Measurements from ENCODE around the gene AP5Z1.

AP5Z1 gene

DNA sequence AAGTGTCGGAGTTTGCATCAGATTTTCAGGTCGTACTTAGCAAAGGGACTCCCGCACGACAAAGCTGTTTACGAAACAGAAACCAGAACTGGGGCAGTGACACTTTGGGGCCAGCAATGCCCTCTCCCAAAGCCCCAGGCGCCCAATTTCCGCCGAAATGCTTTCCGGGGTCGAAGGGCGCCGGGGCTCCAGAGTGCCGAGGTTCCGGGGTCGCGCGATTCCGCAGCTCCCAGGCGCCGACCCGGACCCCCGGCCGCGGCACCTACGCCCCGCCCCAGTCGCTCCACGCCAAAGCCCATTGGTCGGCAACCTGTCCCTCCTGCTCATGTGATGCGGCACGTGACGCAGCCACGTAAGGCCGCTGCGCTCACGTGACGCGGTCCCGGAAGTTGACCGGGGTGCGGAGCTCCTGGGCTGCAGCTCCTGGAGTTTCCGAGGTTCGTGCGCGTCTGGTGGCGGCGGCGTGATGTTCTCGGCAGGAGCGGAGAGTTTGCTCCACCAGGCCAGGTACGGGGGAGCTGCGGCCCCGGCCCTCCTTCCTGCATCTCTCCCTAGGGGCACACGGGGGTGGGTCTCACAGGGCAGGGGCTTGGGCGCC is at the start of gene AP5Z1:
TSS of gene AP5Z1 (plus strand) at position 374 of the 598 bp plus-strand sequence. CDS start at position 467, 93 bp downstream.
- DNase-seq = peak; percentile 70

- DNase-seq = no peak
These were observed 49.5 kb upstream of the AP5Z1 start for GRCh38 chr7:4725850-4726450.

GRCh38 chr7:4726566-4726965 is 48.9 kb upstream of the AP5Z1 start:
- no peak for DNase-seq

DNA sequence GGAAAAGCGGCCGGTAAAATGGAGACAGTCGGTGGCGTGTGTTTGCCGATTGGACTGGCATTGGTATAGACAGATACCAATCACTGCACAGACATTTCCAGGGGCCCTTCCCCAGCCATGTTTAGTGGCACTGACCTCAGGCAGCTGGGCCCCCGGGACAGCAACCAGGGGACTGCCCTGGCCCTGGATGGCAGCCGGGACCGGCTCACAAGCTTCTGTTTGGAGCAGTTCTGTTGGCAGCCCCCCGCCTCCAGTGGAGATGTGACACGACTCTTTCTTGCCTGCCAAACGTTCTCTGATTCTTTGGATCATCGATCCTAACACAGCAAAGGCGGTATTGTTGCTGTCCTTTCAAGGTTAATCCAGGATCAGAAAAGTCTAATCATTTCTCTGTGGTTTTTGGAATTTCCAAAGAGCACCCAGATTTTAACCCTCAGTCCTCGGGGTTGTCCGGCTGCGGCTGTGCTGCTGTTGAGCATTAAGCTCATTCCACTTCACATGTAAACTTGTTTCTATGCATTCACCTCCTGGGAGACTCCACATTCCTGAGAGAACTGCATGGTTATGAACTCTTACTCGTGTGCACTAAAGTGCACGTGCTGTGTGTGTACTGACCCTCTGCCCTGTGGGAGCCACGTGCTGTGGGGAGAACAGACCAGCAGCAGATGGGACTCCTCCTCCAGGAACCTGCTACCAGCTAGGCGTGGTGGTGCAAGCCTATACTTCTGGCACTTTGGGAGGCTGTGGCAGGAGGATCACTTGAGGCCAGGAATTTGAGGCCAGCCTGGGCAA is 47.3 kb upstream of the AP5Z1 start:
- DNase-seq = no peak

DNA sequence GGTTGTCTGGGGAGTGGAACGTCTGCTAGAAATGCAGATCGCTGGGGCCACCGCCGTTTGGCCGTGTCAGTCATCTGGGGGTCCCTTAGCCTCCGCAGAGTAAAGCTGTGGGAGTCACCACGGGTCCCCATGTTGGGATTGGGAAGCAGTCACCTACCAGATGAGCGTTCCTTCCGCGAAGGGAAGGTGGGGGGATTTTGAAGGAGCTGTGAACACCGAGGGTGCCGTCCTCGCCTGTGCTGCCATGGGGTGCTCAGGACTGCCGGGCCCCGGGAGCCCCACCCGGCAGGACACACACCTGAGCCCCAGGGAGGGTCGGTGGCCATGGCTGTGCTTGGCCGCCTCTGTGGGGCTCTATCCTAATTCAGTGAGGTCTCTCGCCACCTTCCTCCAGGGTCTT is 46.2 kb upstream of the AP5Z1 start:
- DNase-seq = no peak

DNA sequence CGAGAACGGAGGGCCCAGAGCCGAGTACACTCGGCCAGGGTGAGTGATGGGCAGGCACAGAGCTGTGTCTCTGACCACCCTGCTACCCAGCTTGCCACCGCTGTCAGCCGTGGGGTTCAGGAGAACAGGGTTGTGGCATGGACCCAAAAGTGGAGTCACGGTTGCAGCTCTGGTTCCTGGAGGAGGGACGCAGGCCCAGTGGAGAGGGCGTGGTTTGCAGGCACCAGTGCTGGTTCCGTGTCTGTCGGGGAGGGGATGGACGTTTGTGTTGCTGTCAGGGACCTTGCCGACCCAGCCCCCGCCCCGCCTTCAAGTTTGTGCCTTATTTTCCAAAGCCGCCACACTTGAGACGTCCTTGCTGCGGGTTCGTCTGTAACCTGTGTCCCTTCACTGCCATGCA is 45.1 kb upstream of the AP5Z1 start:
- no peak for DNase-seq

DNA sequence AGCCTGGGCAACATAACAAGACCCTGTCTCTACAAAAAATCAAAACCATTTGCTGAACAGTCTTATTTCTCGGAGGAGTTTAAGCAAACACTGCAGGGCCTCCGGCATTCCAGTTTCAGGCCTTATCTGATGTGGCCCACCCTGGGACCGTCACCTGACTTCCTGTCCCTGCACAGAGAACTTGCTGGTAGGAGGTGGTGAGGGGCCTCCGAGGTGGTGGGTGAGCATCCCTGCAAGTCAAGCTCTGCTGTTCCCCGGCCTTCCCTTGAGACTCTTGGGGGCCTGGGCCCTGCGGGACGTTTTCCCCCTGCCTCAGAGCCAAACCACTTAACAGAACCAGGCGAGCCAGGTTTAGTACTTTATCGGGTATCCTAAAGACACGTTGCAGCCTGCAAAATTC is 44.5 kb upstream of the AP5Z1 start:
- no peak for DNase-seq

GRCh38 chr7:4731803-4732202 is 43.6 kb upstream of the AP5Z1 start:
- DNase-seq = no peak

DNA sequence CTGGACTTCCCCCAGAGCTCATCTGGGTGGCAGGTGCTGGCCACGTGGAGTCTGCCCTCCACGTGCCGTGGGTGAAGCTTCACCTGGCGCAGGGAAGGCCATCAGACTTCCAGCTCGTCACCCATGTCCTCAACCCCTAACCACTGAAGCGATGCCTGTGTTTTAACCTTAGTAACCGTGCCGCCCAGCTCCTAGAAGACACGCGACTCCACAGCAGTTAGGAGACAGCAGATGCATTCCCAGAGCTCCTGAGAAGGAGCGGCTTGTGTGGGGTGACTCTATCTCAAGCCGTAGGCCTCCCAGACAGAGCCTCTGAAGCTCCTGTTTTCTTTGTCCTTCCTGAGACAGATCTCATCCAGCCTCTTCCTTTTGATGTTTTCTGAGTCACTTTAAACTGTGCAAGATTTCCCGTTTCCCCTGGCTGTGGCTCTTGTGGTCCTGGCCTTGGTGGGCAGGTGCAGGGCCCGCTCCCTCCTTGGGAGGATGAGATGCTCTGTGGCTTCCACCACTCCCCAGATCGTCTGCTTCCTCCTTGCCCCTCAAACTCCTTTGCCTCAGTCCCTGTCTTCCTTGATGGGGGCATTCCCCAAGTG is 41.4 kb upstream of the AP5Z1 start:
- DNase-seq = peak; percentile 30 to 37

- DNase-seq = no peak
These were observed 40.7 kb upstream of the AP5Z1 start for GRCh38 chr7:4734587-4735345.

- DNase-seq = no peak
These were observed 38.1 kb upstream of the AP5Z1 start for GRCh38 chr7:4737300-4737699.

GRCh38 chr7:4738711-4739527 is 36.5 kb upstream of the AP5Z1 start:
- DNase-seq = peak; percentile 50 to 51

- DNase-seq = peak; percentile 12 to 27
These were observed 35.9 kb upstream of the AP5Z1 start for GRCh38 chr7:4739528-4739992.

DNA sequence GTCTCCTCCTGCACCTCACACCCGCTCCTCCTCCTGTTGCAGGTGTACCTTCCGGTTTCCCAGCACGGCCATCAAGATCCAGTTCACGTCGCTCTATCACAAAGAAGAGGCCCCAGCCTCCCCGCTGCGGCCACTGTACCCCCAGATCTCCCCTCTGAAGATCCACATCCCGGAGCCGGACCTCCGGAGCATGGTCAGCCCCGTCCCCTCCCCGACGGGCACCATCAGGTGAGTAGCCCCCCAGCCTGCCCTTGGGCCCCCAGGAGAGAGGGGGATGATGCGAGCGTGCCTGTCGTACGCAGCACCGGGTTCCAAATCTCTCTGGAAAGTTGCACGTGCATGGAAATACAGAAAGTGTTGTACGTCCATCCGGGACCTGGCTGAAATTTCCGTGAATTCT is 34.6 kb upstream of the AP5Z1 start:
- DNase-seq = no peak

DNA sequence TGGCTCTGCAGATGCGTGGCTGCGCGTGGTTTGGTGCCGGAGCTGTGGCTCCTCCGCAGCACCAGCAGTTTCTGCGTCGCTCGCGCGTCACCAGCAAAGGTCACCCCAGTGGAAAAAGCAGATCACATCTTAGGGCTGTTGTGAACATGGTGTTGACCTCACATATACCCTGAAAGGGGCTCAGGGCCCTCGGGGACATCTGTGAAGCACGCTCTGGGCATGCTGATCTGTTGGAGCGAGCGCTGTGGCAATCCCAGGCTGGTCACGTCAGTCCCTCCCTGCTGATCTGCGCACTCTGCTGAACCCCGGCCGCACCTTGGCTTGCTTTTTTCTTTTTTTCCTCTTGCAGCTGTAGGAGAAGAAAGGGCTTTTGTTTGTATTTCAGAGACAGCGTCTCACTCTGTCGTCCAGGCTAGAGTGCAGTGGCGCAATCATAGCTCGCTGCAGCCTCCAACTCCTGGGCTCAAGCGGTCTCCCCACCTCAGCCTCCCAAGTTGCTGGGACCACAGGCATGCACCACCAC is 33.3 kb upstream of the AP5Z1 start:
- DNase-seq = no peak

DNA sequence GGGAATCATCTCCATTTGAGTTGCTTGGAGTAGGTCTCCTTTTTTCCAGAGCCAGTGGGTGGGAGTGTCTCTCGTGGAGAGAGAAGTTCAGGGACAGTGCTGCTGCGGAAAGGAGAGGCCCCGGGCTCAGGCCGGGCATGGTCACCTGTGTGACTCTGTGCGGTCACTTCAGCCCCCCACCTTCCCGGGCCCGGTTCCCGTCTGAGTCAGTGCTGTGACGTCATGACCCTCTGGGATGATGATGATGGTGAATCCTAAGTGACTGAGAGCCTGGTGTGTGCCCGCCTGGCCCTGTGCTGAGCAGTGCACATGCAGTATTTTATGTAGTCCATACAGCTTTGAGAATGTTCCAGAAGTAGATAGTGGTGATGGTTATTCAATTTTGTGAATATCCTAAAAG is 32.6 kb upstream of the AP5Z1 start:
- no peak for DNase-seq

GRCh38 chr7:4744391-4745264 is 30.8 kb upstream of the AP5Z1 start:
- peak; percentile 48 to 61 for DNase-seq

DNA sequence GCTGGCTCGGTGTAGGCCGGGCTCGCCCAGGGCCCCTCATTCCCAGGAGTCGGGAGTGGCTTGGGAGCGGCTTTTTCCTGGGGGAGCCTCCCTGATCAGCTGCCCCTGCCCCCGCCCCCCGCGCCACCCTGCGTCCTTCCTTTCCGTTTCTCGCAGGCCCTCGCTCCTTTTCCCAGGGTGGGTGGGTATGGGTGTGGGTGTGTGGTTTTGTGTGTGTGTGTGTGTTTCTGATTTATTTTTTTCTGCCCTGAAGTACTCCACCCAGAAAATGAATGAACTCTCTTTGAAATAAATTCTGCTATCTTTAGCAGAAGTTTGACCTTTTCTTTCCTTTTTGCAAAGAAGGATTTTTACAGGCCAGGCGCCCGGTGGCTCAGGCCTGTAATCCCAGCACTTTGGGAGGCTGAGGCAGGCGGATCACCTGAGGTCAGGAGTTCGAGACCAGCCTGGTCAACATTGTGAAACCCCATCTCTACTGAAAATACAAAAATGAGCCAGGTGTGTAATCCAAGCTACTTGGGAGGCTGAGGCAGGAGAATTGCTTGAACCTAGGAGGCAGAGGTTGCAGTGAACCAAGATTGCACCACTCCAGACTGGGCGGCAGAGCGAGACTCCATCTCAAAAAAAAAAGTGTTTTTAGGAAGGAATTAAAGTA is 30.0 kb upstream of the AP5Z1 start:
- DNase-seq = no peak

GRCh38 chr7:4745971-4746919 is 29.2 kb upstream of the AP5Z1 start:
- peak; percentile 44 to 54 for DNase-seq
